HG02798 (cell line): ENCODE results near the gene RAB3C.

Source experiments
- ATAC-seq: cut with Tn5 transposase; IDR thresholded peaks from one replicate; pipeline ENCODE4 v1.9.1; 2021; ENCODE audit warnings: mild to moderate bottlenecking; ENCODE audit not compliant: unreplicated experiment, poor library complexity

RAB3C gene

DNA sequence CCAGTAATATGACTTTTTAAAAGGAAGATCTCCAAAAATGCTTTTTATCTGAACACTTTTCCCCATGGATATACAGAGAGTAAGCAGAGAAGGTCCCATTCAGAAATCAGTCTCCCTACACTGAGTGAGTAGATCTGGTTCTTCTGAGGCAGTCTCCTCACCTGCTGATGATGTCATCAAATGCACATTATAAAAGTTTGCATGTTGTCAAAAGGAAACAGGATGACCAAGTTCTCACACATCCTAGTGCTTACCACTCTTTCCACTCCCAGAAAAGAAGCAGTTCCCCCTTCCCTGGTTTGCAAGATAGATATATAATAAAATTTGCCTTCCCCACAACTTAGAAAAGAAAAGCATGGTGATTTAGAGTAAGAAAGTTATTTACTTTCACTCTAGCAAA lies 180.5 kb downstream of the RAB3C start:
- ATAC-seq, result peak; percentile 27

DNA sequence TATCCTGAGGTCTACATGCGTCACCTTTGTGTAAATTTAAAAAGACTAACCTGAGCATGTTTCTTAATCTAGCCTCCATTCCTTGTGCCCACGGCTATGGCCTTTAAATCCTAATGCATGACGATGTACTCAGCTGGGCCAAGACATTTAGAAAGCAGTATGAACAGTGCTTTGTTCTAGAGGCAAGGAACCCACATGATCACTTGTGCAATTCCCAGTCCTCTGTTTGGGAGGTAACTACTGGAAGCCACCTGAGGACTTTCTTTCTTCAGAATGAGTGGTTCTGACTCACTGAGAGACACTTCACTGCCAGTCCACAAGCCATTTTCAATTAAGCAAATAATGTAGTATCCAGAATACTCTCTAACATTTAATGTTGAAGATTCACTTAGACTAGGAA lies 181.3 kb downstream of the RAB3C start:
- ATAC-seq, result no peak

DNA sequence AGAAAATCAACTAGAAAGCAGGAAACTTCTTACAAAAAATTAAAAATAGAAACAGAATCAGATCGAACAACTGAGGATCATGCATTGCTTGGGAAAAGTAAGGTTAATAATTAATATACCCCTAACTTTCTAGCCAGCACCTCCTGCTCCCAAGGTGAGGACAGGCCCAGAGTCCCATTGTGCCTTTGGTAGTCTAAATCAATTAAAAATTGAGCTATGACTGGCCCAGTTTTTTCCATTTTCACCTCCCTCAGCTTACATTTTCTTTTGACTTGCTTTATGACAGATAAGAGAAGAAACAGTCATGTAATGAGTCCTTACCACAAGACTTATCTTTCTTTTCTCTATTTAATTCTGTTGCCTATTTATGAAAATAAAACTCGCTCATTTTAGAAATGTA lies 182.2 kb downstream of the RAB3C start:
- ATAC-seq, result no peak

DNA sequence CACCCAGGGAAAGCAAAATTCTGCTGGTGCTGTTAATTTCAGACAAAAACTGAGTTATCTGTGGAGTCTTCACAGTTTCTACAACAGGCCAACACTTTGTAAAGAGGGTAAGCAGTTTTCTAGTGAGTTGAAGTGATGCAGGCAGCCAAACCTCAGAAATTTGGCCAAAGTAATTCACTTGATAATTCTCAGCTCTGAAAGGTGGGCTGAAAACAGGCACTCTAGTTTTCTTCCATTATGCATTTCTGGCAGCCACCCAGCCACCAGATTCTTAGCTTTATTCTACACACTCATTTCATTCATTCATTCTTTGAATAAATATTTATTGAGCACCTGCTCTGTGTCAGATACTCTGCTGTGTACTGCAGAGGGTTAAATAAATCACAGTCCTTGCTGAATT lies 184.2 kb downstream of the RAB3C start:
- no peak for ATAC-seq

DNA sequence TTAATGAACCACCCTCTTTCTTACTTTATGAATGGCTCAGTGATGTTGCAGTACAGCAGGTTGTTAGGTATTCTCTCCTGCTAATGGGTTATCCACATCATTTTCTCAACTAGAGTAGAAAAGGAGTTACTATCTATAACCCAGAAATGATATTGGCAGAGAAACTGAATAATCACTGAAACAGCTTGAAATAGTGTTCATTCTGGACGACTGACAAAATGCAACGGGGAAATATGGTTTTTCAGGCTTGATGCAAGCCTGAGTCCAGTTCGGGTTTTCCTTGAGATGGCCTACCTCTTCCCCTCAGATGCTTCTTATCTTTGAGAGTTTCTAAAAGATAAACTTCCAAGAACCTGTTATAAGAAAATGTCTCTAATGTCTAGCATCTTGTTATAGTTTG lies 187.3 kb downstream of the RAB3C start:
- ATAC-seq, result no peak

DNA sequence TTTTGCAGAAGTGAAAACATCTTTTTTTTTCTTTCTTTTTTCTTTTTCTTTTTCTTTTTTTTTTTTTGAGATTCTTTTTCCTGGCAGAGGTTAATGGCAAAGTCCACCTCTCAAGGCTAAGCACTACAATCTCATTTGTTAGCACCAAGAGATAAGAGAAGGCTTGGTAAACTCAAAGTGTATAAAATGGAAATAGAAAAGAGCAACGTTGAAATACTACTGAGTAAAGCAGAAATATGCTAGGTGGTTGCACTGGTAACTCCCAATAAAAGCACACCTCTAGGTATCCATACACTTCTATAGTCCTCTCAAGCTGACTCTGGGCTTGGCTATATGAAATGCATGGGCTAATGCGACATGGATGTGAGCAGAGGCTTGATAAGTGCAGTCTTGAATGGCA lies 188.9 kb downstream of the RAB3C start:
- no peak for ATAC-seq

DNA sequence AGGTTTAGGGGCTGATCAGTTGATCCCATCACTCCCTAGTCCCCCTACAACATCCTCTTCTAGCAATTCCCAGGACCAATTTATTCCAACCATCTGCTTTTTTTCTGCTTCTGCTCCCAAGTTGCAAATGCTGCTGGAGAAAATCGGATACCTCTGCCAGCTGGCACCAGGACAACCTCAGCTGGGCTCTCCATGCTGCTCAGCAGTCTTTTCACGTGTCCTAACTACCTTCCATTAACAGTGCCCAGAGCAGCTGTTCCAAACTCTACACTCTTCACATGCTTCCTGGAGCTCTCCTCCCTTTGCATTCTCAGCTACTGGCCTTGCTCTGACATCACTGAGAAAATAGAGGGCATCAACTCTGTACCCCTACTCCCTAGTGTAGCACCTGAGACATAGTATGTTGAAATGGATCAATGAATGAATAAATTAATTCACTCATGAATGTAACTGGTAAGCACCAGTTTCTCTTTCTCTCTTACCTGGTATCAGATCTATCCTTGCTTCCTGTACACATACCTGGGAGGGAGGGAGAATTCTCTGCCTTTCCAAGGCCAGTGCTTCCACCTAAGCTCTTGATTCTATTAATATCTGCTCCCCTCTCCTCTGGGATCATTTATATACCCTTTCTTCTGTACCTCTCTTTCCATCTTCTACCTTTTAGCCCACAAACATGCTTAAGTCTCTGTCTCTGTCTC lies 191.0 kb downstream of the RAB3C start:
- ATAC-seq, result no peak

DNA sequence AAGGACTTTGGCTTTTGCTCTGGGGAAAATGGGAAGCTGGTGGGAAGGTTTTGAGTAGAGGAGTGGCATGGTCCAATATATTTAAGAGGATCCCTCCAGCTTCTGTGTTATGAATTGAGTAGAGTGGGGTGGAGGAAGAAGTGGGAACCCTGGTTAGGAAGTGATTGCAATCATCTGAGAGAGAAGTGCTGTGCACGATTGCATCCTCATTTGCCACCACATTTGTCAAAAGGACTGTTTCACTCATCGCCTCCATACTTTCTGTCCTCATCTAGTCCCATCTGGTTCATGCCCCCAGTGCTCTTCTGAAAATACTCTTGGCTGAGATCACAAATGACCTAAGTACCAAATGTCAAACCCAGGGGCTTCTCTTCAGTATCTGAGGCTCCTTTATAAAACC lies 192.1 kb downstream of the RAB3C start:
- no peak for ATAC-seq

DNA sequence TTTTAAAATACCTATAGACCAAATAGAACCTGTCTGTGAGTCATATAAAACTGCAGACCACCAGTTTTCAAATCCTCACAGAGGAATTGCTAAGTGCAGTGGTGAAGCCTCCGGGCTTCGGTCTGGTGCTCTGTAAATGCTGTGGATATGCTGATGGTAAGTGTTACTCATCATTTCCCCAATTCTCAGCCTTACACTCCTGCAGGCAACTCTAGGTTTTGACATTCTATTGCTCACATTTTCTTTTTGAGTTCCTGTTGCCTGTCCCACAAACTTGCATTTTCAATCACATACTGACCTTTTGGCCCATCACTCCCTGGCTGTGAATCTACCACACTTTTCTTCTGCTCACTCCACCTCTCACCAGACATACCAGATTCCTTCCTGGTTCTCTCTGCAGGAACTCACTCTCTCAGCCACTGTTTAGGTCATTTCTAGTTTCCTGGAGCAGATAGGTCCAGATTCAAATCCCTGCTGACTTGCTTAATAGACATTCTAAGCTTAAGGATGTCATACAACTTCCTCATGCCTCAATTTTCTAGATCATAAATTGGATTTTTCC lies 192.9 kb downstream of the RAB3C start:
- ATAC-seq, result peak; percentile 68

DNA sequence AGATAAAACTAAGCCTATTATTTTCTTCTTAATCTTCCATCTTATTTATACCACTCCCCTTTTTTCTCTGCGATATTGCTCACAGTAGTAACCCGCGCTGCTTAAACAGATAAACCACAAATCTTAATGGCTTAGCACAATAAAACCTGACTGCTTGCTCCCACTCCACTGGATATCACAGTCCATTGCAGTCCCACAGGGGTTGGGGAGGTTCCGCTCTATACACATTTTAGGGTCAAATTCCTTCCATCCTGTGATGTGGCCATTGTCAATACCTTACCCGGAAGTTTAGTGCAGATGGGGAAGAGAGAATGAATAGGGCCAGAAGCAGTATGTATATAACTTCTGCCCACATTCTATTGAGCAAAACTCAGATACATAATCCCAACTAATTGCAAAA lies 193.7 kb downstream of the RAB3C start:
- no peak for ATAC-seq

DNA sequence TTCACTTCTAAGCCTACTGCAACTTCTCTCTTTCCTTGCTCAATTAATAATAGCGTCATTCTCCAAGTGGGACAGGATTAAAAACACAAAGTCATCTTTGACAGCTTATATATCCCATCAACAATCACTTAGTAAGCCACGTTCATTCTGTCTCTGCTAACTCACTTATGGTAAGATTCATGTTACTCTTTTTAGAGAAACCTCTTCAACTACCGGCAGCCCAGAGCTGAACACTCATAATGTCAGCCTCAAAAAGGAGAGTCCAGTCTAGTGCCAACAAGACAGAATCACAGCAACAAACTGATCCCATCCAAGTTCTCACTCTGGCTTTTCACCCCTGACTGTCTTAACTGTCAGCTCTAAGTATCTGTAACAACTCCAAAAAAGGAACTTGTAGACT lies 196.0 kb downstream of the RAB3C start:
- no peak for ATAC-seq

DNA sequence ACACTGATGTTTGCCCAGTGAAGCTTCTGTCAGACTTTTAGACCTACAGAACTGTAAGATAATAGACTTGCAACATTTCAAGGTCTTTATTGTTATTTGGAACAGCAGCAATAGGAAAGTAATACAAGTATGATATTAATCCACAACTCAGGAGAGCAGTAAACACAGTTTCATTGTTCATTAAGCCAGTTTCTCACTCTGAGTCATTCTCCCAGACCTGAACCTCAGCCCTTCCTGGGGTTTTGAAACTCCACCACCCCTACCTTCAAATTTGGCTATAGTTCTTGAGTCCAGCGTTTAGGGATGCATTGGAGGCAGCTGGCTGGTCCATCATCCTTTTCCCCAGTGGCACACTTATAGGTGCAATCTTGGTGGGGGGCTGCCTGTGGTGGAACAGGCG lies 203.2 kb downstream of the RAB3C start:
- peak; percentile 51 for ATAC-seq

DNA sequence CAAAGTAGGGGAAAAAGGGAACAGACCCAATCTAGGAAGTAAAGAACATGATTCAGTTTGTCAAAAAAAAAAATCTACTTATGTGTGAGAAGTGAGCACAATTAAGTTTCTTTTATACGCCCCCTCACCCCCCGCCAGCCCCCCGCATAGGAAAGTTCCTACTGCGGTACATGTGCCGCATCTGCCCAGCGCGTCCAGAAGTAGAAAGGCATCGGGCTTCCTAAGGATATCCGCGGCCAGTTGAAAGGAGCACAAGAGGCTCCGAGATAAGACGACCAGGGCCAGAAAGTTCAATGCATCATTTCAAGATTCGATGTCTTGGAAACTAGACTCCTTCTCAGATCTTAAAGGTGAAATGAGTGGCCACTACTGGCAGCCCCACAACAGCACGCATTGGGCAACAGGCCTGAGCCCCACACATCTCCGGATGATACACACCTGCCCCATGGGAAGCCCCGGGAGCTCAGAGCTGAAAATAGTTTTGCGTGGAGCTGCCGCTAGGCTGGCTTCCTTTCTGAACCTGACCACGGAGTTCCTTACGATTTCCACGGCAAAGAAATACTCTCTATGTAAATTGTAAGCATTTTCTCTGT lies 203.9 kb downstream of the RAB3C start:
- peak; percentile 79 for ATAC-seq

DNA sequence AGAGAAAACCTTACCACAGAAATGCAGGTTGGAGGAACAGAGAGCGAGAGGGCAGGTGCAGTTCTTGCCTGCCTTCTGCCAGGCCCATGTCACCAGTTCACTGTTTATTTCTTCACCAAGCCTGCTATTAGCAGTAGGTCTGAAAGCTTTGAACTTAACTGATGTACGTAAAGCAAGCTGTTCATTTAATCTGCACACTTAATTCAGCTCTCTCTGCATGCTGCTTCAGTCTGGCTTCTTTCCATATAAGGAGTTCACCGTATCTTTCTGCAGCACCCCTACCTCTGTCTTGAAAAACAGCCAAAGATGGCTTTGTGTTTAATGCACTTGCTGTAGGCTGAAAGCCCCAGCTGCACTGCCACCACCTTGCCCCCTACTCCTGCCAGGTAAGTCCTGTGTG lies 205.1 kb downstream of the RAB3C start:
- ATAC-seq, result no peak

DNA sequence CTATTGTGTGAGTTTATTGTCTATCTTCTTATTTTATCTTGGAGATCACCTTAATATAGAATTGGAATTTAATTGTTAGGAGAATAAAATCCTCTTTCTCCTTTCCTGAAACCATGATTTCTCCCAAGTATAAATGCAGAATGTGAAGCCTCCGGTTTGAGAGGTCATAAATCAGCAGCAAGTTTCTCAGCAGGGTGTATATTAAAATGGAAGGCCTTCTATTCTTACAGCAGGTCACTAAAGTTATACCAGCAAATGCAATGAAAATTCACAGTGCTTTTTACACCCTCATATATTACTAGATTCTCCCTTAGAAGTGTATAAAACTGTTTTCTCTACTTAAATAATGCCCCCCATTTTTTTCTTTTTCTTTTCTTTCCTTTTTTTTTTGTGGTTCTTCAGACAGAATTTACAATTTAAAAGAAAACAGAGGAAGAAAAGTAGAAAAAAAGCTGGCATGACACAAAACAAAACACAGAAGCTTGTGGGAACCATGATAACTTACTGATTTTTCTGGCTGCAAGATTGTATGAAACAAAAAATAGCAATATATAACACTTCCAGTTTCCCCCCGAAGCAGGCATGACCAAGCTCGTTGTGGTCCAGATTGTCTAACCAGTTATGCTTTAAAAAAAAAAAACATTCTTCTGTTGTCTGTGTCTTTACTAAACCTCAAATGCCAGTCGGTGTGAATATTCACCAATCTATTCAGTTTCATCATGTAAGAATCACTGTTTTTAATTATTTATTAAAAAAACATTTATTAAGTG lies 211.2 kb downstream of the RAB3C start:
- no peak for ATAC-seq

DNA sequence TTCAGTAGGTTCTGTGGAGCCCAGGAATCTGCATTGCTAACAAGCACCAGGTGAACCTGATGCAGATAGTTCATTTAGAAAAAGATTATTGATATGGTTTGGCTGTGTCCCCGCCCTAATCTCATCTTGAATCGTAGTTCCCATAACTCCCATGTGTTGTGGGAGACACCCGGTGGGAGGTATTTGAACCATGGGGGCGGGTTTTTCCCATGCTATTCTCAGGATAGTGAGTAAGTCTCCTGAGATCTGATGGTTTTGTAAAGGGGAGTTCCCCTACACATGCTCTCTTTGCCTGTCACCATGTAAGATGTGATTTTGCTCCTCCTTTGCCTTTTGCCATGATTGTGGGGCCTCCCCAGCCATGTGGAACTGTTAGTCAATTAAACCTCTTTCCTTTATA lies 212.0 kb downstream of the RAB3C start:
- ATAC-seq, result peak; percentile 51

DNA sequence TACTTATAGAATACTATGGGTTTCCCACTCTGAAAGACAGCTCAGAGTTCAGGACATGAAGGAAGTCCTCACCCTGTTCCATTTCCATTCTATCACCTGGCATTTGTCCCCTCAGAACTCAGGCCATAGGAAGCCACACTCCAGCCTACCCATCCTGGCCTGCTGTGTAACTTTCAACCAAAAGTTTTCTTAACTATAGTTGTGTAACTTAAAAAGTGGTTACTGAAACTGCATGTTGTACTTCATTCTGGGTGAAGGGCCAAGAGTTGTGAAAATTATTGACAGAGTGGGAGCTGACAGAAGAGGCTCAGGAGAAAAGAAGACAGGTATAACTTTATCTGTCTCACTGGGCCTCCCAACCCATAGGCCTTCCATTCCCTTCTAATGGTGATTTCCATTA lies 212.5 kb downstream of the RAB3C start:
- peak; percentile 38 for ATAC-seq

DNA sequence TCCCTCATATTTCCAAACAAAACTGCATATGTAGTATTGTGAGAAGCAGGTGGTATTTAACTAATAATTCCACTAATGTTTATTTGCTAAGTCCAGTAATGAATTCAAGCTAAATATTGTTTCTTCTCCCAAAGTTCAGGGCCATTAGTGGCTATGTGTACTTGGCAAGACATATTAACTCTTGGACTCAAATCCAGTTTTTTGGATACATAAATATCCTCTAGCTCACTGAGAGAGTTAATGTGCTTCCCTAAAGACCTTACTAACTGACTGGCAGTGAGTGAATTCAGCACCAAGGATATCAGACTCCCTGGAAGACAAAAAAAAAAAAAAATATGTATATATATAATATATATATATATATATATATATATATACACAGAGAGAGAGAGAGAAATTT lies 214.1 kb downstream of the RAB3C start:
- no peak for ATAC-seq

DNA sequence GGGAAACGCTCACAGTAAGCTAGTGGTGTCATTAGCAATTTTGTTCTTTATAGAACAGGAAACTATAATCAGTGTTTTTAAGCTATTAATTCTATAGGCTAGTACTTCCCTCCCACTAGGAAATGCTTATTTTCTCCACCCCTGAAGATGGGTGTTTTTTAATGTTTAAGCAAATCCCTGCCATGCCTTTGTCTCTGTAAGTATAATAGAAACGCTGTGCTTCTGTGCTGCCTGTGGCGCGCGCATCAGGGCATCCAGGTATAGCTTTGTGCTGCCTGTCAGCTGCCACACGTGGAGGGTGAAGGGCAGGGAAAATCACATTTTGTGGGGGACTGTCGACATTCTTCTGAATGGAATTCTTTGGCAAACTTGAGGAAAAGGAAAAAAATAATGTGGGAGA lies 217.5 kb downstream of the RAB3C start:
- no peak for ATAC-seq

DNA sequence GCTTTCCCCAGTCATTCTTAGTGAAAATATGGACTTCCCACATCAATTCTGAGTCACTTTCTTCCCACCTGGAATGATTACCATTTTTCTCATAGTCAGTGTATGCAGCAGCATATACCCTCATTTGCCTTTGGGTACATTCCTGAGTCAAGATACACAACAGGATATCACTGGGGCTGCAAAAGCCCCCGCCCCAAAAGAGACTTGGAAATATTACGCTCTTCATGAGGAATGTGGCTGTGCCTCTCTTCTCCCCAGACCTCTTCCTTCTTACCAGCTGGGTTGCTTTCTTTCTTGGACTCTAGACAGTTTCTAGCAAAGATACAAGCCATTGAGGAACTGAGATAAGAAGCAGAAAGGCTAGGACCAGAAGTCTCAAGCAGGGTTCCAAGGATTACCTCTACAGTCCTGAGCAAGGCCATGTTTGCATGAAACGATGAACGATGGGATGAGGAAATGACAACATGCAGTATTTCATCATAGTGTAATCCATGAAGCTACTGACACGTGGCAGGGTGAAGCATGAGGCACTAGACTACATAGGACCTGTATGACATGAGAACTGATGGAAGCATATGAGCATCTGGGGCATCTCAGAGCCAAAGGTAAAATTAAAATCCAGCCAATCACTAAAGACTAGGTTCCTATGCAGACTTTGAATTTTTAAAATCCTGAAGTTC lies 218.1 kb downstream of the RAB3C start:
- ATAC-seq, result no peak

DNA sequence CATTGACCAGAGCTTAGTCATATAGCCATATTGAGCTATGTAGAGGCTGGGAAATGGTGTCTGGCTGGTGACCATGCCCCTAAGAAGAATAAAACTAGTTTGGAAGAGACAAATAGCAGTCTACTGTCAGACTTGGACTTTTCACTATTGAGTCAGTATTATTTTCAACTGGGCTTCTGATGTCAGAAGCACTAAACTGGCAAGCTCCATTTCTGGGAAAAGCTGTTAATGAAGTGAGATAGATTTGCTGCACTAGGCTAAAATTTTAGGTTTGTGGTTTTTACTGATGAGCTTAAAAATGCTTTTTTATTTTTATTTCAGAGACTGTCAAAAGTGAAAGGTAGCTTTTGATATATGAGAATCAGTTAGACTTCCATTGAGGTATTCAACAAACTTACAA lies 220.2 kb downstream of the RAB3C start:
- no peak for ATAC-seq
